ENCODE data around the gene FAM83C.

FAM83C gene

GRCh38 chr20:35291654-35292503, at the start of gene FAM83C:
Gene FAM83C (minus strand): TSS chr20:35292425. CDS start chr20:35292304, 121 bp downstream.
- DNase-seq: no peak

- no peak for DNase-seq
Observed at GRCh38 chr20:35341366-35342028, 49.3 kb upstream of the FAM83C start.

- DNase-seq: no peak
Observed at GRCh38 chr20:35340436-35340835, 48.2 kb upstream of the FAM83C start.

- no peak for DNase-seq
Observed at GRCh38 chr20:35339636-35340035, 47.4 kb upstream of the FAM83C start.

GRCh38 chr20:35339007-35339406, 46.8 kb upstream of the FAM83C start:
- DNase-seq: no peak

GRCh38 chr20:35334311-35335101, 42.3 kb upstream of the FAM83C start:
- no peak for DNase-seq

- no peak for DNase-seq
Observed at GRCh38 chr20:35333606-35334005, 41.4 kb upstream of the FAM83C start.

- no peak for DNase-seq
Observed at GRCh38 chr20:35332540-35333200, 40.4 kb upstream of the FAM83C start.

- no peak for DNase-seq
Observed at GRCh38 chr20:35329435-35330139, 37.4 kb upstream of the FAM83C start.

- no peak for DNase-seq
Observed at GRCh38 chr20:35328689-35329088, 36.5 kb upstream of the FAM83C start.

GRCh38 chr20:35328095-35328685, 36.0 kb upstream of the FAM83C start:
- no peak for DNase-seq

GRCh38 chr20:35327074-35327976, 35.1 kb upstream of the FAM83C start:
- DNase-seq: no peak

GRCh38 chr20:35326740-35327073, 34.5 kb upstream of the FAM83C start:
- DNase-seq: no peak

GRCh38 chr20:35326021-35326739, 34.0 kb upstream of the FAM83C start:
- DNase-seq: no peak

GRCh38 chr20:35325401-35325800, 33.2 kb upstream of the FAM83C start:
- DNase-seq: no peak

GRCh38 chr20:35320396-35321126, 28.3 kb upstream of the FAM83C start:
- DNase-seq: no peak

GRCh38 chr20:35319871-35320197, 27.6 kb upstream of the FAM83C start:
- no peak for DNase-seq

- DNase-seq: no peak
Observed at GRCh38 chr20:35319192-35319870, 27.1 kb upstream of the FAM83C start.
